Neural progenitor cell (in vitro differentiated cells): ENCODE measurements around the gene ALG12.

ENCODE experiments used
- EZH2 ChIP-seq: fragments of 200-600 bp; sonication (generic); IDR thresholded peaks from 2 replicates; pipeline ENCODE4 v1.6.1; 2017; ENCODE audit warnings: antibody characterized with exemption, mild to moderate bottlenecking, moderate library complexity
- TF ChIP-seq, protein P1 (sequence below): fragments of 200-600 bp; sonication (generic); IDR thresholded peaks from 2 replicates; pipeline ENCODE4 v1.5.1; 2017; ENCODE audit warnings: antibody characterized with exemption, mild to moderate bottlenecking

- TF ChIP-seq, protein P1, sequence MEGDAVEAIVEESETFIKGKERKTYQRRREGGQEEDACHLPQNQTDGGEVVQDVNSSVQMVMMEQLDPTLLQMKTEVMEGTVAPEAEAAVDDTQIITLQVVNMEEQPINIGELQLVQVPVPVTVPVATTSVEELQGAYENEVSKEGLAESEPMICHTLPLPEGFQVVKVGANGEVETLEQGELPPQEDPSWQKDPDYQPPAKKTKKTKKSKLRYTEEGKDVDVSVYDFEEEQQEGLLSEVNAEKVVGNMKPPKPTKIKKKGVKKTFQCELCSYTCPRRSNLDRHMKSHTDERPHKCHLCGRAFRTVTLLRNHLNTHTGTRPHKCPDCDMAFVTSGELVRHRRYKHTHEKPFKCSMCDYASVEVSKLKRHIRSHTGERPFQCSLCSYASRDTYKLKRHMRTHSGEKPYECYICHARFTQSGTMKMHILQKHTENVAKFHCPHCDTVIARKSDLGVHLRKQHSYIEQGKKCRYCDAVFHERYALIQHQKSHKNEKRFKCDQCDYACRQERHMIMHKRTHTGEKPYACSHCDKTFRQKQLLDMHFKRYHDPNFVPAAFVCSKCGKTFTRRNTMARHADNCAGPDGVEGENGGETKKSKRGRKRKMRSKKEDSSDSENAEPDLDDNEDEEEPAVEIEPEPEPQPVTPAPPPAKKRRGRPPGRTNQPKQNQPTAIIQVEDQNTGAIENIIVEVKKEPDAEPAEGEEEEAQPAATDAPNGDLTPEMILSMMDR: no peak
- TF ChIP-seq EZH2: no peak
Observed at GRCh38 chr22:49893025-49893424, 25.2 kb downstream of the ALG12 start.
